Ascending aorta (tissue), 2 donors: ENCODE results near the gene RPUSD1. TPM values are rescaled to one million over a fixed set of nuclear protein-coding genes. Genes with fewer than 3 reads are reported as not detected.
A peak's percentile ranks its signal among the peaks of the same experiment; 100 is the strongest.

Experiments
- DNase-seq, 2 donors: peaks; one replicate each; pipeline ENCODE4 v3.0.0-alpha.2; 2019; ENCODE audit warnings: low spot score in 2 of 2
- H3K27ac ChIP-seq, 2 donors: fragments of 200-600 bp; sonication (generic); one replicate each; pipeline ENCODE4 v1.5.1; 2016 to 2017; ENCODE audit warnings: mild to moderate bottlenecking in 1 of 2
- H3K27me3 ChIP-seq: fragments of 200-600 bp; sonication (generic); one replicate; pipeline ENCODE4 v1.5.1; 2017
- H3K36me3 ChIP-seq, 2 donors: fragments of 200-600 bp; sonication (generic); one replicate each; pipeline ENCODE4 v1.5.1; 2016
- H3K4me1 ChIP-seq, 2 donors: fragments of 200-600 bp; sonication (generic); one replicate each; pipeline ENCODE4 v1.5.1; 2016 to 2017; ENCODE audit warnings: mild to moderate bottlenecking in 1 of 2
- H3K4me3 ChIP-seq, 2 donors: fragments of 200-600 bp; sonication (generic); one replicate each; pipeline ENCODE4 v1.5.1; 2016 to 2017; ENCODE audit warnings: mild to moderate bottlenecking in 1 of 2
- H3K9me3 ChIP-seq, 2 donors: fragments of 200-600 bp; sonication (generic); one replicate each; pipeline ENCODE4 v1.5.1; 2016
- CTCF ChIP-seq, 3 experiments: fragments of 200-600 bp in 2 of 3; fragments of 450-650 bp in 1 of 3; sonication (generic) in 2 of 3; IDR thresholded peaks; one replicate each; pipeline ENCODE4 v1.5.1; 2016 to 2019; ENCODE audit warnings: antibody characterized with exemption in 3 of 3, mild to moderate bottlenecking in 1 of 3, moderate library complexity in 1 of 3
- intact Hi-C: fragments of 100-400 bp; cut with DNase I; formaldehyde crosslinking; loops from one replicate; pipeline ENCODE4 v1.15.1; 2023
- total RNA-seq: library from RNA; depleted of rRNA; stranded (reverse); fragments of >200 nt; gene quantifications from one replicate; pipeline ENCODE4 v1.1.0, GENCODE V29; 2016

RPUSD1 gene
- total RNA-seq, 1 donor from 2014 or later, result 4.8 TPM

- no peaks in the 10 kb centered on the region for H3K4me1 ChIP-seq
- no peak overlapping the region for H3K27ac ChIP-seq
- DNase-seq, result no peak
- no peak for TF ChIP-seq CTCF (IDR thresholded peaks at IDR 0.05)
- no peaks in the 10 kb centered on the region for H3K36me3 ChIP-seq
- no peaks in the 10 kb centered on the region for H3K9me3 ChIP-seq
- peaks cover 6% of the 10 kb centered on the region for H3K27me3 ChIP-seq
- intact Hi-C loops, result no loop called here
- no peak overlapping the region for H3K4me3 ChIP-seq
Measured at GRCh38 chr16:817001-817906, 29.1 kb upstream of the RPUSD1 start.

- no peaks in the 10 kb centered on the region for H3K36me3 ChIP-seq
- DNase-seq, result no peak
- peaks cover 6% of the 10 kb centered on the region for H3K27me3 ChIP-seq
- H3K27ac ChIP-seq, result no peak overlapping the region
- no peaks in the 10 kb centered on the region for H3K4me1 ChIP-seq
- no peak overlapping the region for H3K4me3 ChIP-seq
- intact Hi-C loops, result no loop called here
- TF ChIP-seq CTCF (IDR thresholded peaks at IDR 0.05), result no peak
- no peaks in the 10 kb centered on the region for H3K9me3 ChIP-seq
Measured at GRCh38 chr16:815861-816260, 27.7 kb upstream of the RPUSD1 start.

GRCh38 chr16:814974-815373, 26.8 kb upstream of the RPUSD1 start:
- no peak overlapping the region for H3K27ac ChIP-seq
- no peaks in the 10 kb centered on the region for H3K9me3 ChIP-seq
- intact Hi-C loops, result loop anchor here (5.0 kb wide), 1 partner anchor 237 kb away; no protein-coding TSS in a partner anchor
- TF ChIP-seq CTCF (IDR thresholded peaks at IDR 0.05), result no peak
- no peak overlapping the region for H3K4me3 ChIP-seq
- H3K4me1 ChIP-seq, result no peaks in the 10 kb centered on the region
- peaks cover 6% of the 10 kb centered on the region for H3K27me3 ChIP-seq
- DNase-seq, result no peak
- H3K36me3 ChIP-seq, result no peaks in the 10 kb centered on the region

DNA sequence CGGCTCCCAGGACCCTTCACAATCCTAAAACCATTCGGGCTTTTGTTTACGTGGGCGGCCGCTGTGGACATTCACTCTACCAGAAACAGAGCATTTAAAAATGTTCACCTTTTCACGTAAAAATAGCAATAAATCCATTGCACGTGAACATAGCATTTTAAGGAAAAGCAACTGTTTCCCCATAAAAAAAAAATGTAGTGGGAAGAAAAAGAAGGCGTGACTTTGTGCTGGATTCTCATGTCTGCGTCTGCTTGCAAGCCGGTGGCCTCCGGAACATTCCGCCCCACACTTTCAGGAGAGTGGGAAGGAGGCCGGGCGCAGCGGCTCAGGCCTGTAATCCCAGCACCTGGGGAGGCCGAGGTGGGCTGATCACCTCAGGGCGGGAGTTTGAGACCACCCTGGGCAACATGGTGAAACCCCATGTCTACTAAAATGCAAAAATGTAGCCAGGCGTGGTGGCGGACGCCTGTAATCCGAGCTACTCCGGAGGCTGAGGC, 25.8 kb upstream of the RPUSD1 start:
- intact Hi-C loops, result loop anchor here (5.0 kb wide), 1 partner anchor 238 kb away; no protein-coding TSS in a partner anchor
- TF ChIP-seq CTCF (IDR thresholded peaks at IDR 0.05), result no peak
- Histone ChIP-seq H3K4me3 (no peak overlapping the region), H3K4me1 (no peaks in the 10 kb centered on the region), H3K27me3 (peaks cover 6% of the 10 kb centered on the region), H3K27ac (no peak overlapping the region), H3K9me3 (no peaks in the 10 kb centered on the region), H3K36me3 (no peaks in the 10 kb centered on the region)
- no peak for DNase-seq

- intact Hi-C loops, result loop anchor here (5.0 kb wide), 1 partner anchor 239 kb away; no protein-coding TSS in a partner anchor
- Histone ChIP-seq H3K36me3 (no peaks in the 10 kb centered on the region), H3K4me1 (peaks cover 1 to 3% of the 10 kb centered on the region in 2 donors), H3K27ac (no peak overlapping the region), H3K9me3 (no peaks in the 10 kb centered on the region), H3K27me3 (peaks cover 6% of the 10 kb centered on the region), H3K4me3 (peak overlapping the region in 1 of 2 donors; percentile 26)
- DNase-seq, result no peak
- peak in 2 of 3 experiments; percentile 38 to 47 for TF ChIP-seq CTCF (IDR thresholded peaks at IDR 0.05)
Measured at GRCh38 chr16:813204-813915, 25.2 kb upstream of the RPUSD1 start.
